Measurements from ENCODE around the gene CRYBG2.

DNA sequence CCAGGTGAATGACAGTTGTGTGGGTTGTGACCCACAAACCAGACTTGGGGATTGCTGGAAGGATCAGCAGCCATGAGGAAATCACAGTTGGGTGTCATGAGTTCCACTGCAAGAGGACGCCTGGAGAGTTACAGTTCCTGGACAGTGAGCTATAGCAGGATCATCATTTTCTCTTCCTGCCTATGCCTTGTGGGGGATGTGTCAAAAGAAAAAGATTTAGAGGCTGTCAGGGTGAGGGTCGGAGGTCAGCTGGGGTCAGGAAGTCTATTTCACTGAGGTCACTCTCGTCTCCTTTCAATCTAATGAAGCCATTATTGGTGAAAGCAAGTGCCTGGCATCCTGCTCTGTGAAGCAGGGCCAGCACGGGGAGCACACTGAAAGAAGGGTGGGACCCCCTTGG, 49.7 kb upstream of the CRYBG2 start:
- TF ChIP-seq, protein P1, sequence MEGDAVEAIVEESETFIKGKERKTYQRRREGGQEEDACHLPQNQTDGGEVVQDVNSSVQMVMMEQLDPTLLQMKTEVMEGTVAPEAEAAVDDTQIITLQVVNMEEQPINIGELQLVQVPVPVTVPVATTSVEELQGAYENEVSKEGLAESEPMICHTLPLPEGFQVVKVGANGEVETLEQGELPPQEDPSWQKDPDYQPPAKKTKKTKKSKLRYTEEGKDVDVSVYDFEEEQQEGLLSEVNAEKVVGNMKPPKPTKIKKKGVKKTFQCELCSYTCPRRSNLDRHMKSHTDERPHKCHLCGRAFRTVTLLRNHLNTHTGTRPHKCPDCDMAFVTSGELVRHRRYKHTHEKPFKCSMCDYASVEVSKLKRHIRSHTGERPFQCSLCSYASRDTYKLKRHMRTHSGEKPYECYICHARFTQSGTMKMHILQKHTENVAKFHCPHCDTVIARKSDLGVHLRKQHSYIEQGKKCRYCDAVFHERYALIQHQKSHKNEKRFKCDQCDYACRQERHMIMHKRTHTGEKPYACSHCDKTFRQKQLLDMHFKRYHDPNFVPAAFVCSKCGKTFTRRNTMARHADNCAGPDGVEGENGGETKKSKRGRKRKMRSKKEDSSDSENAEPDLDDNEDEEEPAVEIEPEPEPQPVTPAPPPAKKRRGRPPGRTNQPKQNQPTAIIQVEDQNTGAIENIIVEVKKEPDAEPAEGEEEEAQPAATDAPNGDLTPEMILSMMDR (IDR thresholded peaks at IDR 0.05; ENCODE audit: poor library complexity, severe bottlenecking), result no peak
- TF ChIP-seq EZH2 (IDR thresholded peaks at IDR 0.05; ENCODE audit: borderline replicate concordance, insufficient read depth, low read length, poor library complexity, severe bottlenecking) (no peak), EP300 (conservative IDR thresholded peaks at IDR 0.05; ENCODE audit: poor library complexity, severe bottlenecking) (no peak), REST (IDR thresholded peaks at IDR 0.05; ENCODE audit: borderline replicate concordance) (no peak), POLR2AphosphoS5 (IDR thresholded peaks at IDR 0.05) (no peak), MXI1 (conservative IDR thresholded peaks at IDR 0.05; ENCODE audit: poor library complexity, severe bottlenecking) (no peak), SMC3 (conservative IDR thresholded peaks at IDR 0.05; ENCODE audit: poor library complexity) (no peak), TAF1 (IDR thresholded peaks at IDR 0.05; ENCODE audit: low read depth) (no peak)

Data from neural cell (in vitro differentiated cells).